ENCODE results near the gene ANXA1.
A peak's percentile ranks its signal among the peaks of the same experiment; 100 is the strongest.

The ANXA1 gene

GRCh38 chr9:73151653-73152542 lies at the start of gene ANXA1:
Gene ANXA1 (plus strand): TSS chr9:73151865. CDS start chr9:73158536, 6,671 bp downstream.
- no peak for DNase-seq

- no peak for DNase-seq
Observed at GRCh38 chr9:73104342-73104741, 47.3 kb upstream of the ANXA1 start.

- DNase-seq, result no peak
Observed at GRCh38 chr9:73104921-73105320, 46.7 kb upstream of the ANXA1 start.

GRCh38 chr9:73107489-73108069 lies 44.1 kb upstream of the ANXA1 start:
- DNase-seq, result peak; percentile 8

- no peak for DNase-seq
Observed at GRCh38 chr9:73114058-73114457, 37.6 kb upstream of the ANXA1 start.

- no peak for DNase-seq
Observed at GRCh38 chr9:73114958-73115357, 36.7 kb upstream of the ANXA1 start.

GRCh38 chr9:73116031-73116430 lies 35.6 kb upstream of the ANXA1 start:
- no peak for DNase-seq

GRCh38 chr9:73116880-73117279 lies 34.8 kb upstream of the ANXA1 start:
- DNase-seq, result no peak

- no peak for DNase-seq
Observed at GRCh38 chr9:73118286-73118685, 33.4 kb upstream of the ANXA1 start.

- no peak for DNase-seq
Observed at GRCh38 chr9:73118898-73119554, 32.6 kb upstream of the ANXA1 start.

- DNase-seq, result no peak
Observed at GRCh38 chr9:73121375-73121935, 30.2 kb upstream of the ANXA1 start.

GRCh38 chr9:73125651-73126050 lies 26.0 kb upstream of the ANXA1 start:
- no peak for DNase-seq

GRCh38 chr9:73129941-73130685 lies 21.6 kb upstream of the ANXA1 start:
- no peak for DNase-seq

GRCh38 chr9:73131461-73131860 lies 20.2 kb upstream of the ANXA1 start:
- DNase-seq, result no peak

GRCh38 chr9:73132034-73132776 lies 19.5 kb upstream of the ANXA1 start:
- DNase-seq, result peak; percentile 10

- DNase-seq, result no peak
Observed at GRCh38 chr9:73133022-73133651, 18.5 kb upstream of the ANXA1 start.

GRCh38 chr9:73133921-73134407 lies 17.7 kb upstream of the ANXA1 start:
- DNase-seq, result no peak

GRCh38 chr9:73135394-73135793 lies 16.3 kb upstream of the ANXA1 start:
- DNase-seq, result no peak

- DNase-seq, result peak; percentile 1
Observed at GRCh38 chr9:73137286-73137899, 14.3 kb upstream of the ANXA1 start.

GRCh38 chr9:73137914-73138313 lies 13.8 kb upstream of the ANXA1 start:
- no peak for DNase-seq

- DNase-seq, result no peak
Observed at GRCh38 chr9:73138516-73138915, 13.1 kb upstream of the ANXA1 start.

All from NCI-H446 treated with DMSO at 0.1 percent for 48 hours (cell line).